Measurements from ENCODE around the gene CREB3L1. TPM values are rescaled to one million over a fixed set of nuclear protein-coding genes. Genes with fewer than 3 reads are reported as not detected.

The CREB3L1 gene
- total RNA-seq, 1 donor from 2014 or later, result 40.5 TPM

- H3K27ac ChIP-seq, result no peak overlapping the region
- peaks cover 68% of the 10 kb centered on the region for H3K4me1 ChIP-seq
- intact Hi-C loops (cut with DNase I), result no loop called here
- no peak for TF ChIP-seq CTCF (IDR thresholded peaks at IDR 0.05)
- no peaks in the 10 kb centered on the region for H3K36me3 ChIP-seq
- H3K4me3 ChIP-seq, result no peak overlapping the region
- peak in 1 of 2 donors; percentile 26 for ATAC-seq
- peak; percentile 82 for DNase-seq
- peaks cover 22% of the 10 kb centered on the region for H3K27me3 ChIP-seq (ENCODE audit: low read depth)
- no peaks in the 10 kb centered on the region for H3K9me3 ChIP-seq
These were observed 59.2 kb downstream of the CREB3L1 start for GRCh38 chr11:46336563-46337180.

GRCh38 chr11:46337626-46338345, 60.3 kb downstream of the CREB3L1 start:
- DNase-seq, result no peak
- peak overlapping the region; percentile 78 for H3K27ac ChIP-seq
- no peak for TF ChIP-seq CTCF (IDR thresholded peaks at IDR 0.05)
- no peaks in the 10 kb centered on the region for H3K9me3 ChIP-seq
- H3K4me3 ChIP-seq, result no peak overlapping the region
- intact Hi-C loops (cut with DNase I), result no loop called here
- peaks cover 11% of the 10 kb centered on the region for H3K27me3 ChIP-seq (ENCODE audit: low read depth)
- peaks cover 69% of the 10 kb centered on the region for H3K4me1 ChIP-seq
- ATAC-seq, result no peak
- no peaks in the 10 kb centered on the region for H3K36me3 ChIP-seq

GRCh38 chr11:46338636-46338987, 61.1 kb downstream of the CREB3L1 start:
- peaks cover 3% of the 10 kb centered on the region for H3K27me3 ChIP-seq (ENCODE audit: low read depth)
- ATAC-seq (no peak), DNase-seq (no peak)
- intact Hi-C loops (cut with DNase I), result no loop called here
- peak overlapping the region; percentile 36 for H3K4me3 ChIP-seq
- H3K9me3 ChIP-seq, result no peaks in the 10 kb centered on the region
- peak overlapping the region; percentile 78 for H3K27ac ChIP-seq
- H3K36me3 ChIP-seq, result no peaks in the 10 kb centered on the region
- no peak for TF ChIP-seq CTCF (IDR thresholded peaks at IDR 0.05)
- H3K4me1 ChIP-seq, result peaks cover 72% of the 10 kb centered on the region

GRCh38 chr11:46338988-46339666, 61.7 kb downstream of the CREB3L1 start:
- TF ChIP-seq CTCF (IDR thresholded peaks at IDR 0.05), result no peak
- Histone ChIP-seq H3K36me3 (no peaks in the 10 kb centered on the region), H3K27me3 (ENCODE audit: low read depth) (no peaks in the 10 kb centered on the region), H3K4me1 (peaks cover 72% of the 10 kb centered on the region), H3K9me3 (no peaks in the 10 kb centered on the region), H3K4me3 (peak overlapping the region; percentile 36), H3K27ac (peak overlapping the region; percentile 78)
- intact Hi-C loops (cut with DNase I), result no loop called here
- peak; percentile 44 to 57 for ATAC-seq
- no peak for DNase-seq

- Histone ChIP-seq H3K4me3 (no peak overlapping the region), H3K4me1 (peaks cover 78% of the 10 kb centered on the region), H3K27me3 (ENCODE audit: low read depth) (no peaks in the 10 kb centered on the region), H3K27ac (peak overlapping the region; percentile 78), H3K9me3 (no peaks in the 10 kb centered on the region), H3K36me3 (no peaks in the 10 kb centered on the region)
- DNase-seq (no peak), ATAC-seq (peak; percentile 26 to 35)
- intact Hi-C loops (cut with DNase I), result no loop called here
- TF ChIP-seq CTCF (IDR thresholded peaks at IDR 0.05), result no peak
These were observed 62.4 kb downstream of the CREB3L1 start for GRCh38 chr11:46339816-46340215.

All from lower lobe of right lung (tissue), 2 donors.